IMR-90 (cell line): ENCODE measurements around the gene XPO4.

ENCODE experiments used
- BHLHE40 ChIP-seq: fragments of 150-350 bp; IDR thresholded peaks from 2 replicates; pipeline ENCODE4 v1.6.1; 2016; ENCODE audit warnings: mild to moderate bottlenecking, low read depth, low read length
- CEBPB ChIP-seq: IDR thresholded peaks from 2 replicates; pipeline ENCODE4 v1.6.1; 2012; ENCODE audit warnings: low read depth, low read length, improper control_type of control experiment
- CHD1 ChIP-seq: IDR thresholded peaks from 2 replicates; pipeline ENCODE4 v1.6.1; 2012; ENCODE audit warnings: low read depth, low read length, improper control_type of control experiment
- MAFK ChIP-seq: IDR thresholded peaks from 2 replicates; pipeline ENCODE4 v1.6.1; 2012; ENCODE audit warnings: low read depth, low read length, improper control_type of control experiment
- POLR2A ChIP-seq: IDR thresholded peaks from 2 replicates; pipeline ENCODE4 v1.6.1; 2012; ENCODE audit warnings: mild to moderate bottlenecking, low read depth, low read length
- RAD21 ChIP-seq: IDR thresholded peaks from 2 replicates; pipeline ENCODE4 v1.6.1; 2012; ENCODE audit warnings: low read length, improper control_type of control experiment
- TF ChIP-seq, protein P1 (sequence below): conservative IDR thresholded peaks from 2 replicates; pipeline ENCODE4 v1.5.1; 2012; ENCODE audit warnings: mild to moderate bottlenecking, low read depth, low read length, improper control_type of control experiment
- TF ChIP-seq, protein P2 (sequence below): fragments of 150-350 bp; IDR thresholded peaks from 2 replicates; pipeline ENCODE4 v1.6.1; 2016; ENCODE audit warnings: low read depth, mild to moderate bottlenecking, low read length, moderate library complexity, borderline replicate concordance
- TF ChIP-seq, protein P3 (sequence below): fragments of 150-350 bp; IDR thresholded peaks from 2 replicates; pipeline ENCODE4 v1.6.1; 2017; ENCODE audit warnings: mild to moderate bottlenecking, antibody characterized with exemption, low read length, low read depth

DNA sequence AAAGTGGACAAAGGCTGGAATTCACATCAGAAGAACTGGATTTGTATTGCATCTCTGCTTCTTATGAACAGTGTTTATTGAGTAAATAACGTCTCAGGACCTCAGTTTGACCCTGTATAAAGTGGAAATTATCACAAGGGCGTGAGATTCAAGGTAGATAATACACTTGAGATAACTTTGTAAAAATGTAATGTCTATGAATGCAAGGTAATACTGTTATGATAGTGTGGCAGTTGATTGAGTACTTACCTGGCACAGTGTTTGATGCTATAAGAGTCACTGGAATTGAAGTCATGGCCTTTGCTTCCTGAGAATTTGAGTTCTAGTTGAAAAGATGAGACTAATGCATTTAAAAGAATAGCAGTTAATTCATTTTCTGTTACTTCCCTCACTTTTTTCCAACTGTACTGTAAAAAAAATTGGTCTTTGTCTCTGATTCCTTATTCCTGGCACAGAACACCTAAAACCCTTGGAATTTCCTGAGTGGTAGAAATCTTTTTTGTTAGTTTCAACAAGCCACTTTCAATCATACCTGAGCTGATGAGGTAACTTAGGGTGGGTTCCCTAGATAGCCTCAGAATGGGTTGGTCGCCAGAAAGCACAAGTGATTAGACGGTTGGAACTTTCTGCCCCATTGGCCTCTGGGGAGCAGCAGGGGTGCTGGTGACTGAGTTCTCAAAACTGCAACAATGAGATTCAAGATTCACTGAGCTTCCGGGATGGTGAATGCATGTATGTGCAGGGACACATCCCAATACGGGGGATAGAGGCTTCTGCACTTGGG lies 6.4 kb upstream of the XPO4 start:
- TF ChIP-seq, protein P1, sequence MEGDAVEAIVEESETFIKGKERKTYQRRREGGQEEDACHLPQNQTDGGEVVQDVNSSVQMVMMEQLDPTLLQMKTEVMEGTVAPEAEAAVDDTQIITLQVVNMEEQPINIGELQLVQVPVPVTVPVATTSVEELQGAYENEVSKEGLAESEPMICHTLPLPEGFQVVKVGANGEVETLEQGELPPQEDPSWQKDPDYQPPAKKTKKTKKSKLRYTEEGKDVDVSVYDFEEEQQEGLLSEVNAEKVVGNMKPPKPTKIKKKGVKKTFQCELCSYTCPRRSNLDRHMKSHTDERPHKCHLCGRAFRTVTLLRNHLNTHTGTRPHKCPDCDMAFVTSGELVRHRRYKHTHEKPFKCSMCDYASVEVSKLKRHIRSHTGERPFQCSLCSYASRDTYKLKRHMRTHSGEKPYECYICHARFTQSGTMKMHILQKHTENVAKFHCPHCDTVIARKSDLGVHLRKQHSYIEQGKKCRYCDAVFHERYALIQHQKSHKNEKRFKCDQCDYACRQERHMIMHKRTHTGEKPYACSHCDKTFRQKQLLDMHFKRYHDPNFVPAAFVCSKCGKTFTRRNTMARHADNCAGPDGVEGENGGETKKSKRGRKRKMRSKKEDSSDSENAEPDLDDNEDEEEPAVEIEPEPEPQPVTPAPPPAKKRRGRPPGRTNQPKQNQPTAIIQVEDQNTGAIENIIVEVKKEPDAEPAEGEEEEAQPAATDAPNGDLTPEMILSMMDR, result no peak
- TF ChIP-seq CHD1 (no peak), POLR2A (no peak), BHLHE40 (no peak), RAD21 (no peak), MAFK (no peak), CEBPB (no peak)
- TF ChIP-seq, protein P2, sequence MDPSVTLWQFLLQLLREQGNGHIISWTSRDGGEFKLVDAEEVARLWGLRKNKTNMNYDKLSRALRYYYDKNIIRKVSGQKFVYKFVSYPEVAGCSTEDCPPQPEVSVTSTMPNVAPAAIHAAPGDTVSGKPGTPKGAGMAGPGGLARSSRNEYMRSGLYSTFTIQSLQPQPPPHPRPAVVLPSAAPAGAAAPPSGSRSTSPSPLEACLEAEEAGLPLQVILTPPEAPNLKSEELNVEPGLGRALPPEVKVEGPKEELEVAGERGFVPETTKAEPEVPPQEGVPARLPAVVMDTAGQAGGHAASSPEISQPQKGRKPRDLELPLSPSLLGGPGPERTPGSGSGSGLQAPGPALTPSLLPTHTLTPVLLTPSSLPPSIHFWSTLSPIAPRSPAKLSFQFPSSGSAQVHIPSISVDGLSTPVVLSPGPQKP, result no peak
- TF ChIP-seq, protein P3, sequence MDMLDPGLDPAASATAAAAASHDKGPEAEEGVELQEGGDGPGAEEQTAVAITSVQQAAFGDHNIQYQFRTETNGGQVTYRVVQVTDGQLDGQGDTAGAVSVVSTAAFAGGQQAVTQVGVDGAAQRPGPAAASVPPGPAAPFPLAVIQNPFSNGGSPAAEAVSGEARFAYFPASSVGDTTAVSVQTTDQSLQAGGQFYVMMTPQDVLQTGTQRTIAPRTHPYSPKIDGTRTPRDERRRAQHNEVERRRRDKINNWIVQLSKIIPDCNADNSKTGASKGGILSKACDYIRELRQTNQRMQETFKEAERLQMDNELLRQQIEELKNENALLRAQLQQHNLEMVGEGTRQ, result no peak
